Body of pancreas (tissue), 4 donors: Measurements from ENCODE around the gene VAV2.

ENCODE experiments used
- CTCF ChIP-seq, 7 experiments: fragments of 450-650 bp in 4 of 7; fragments of 200-600 bp in 3 of 7; sonication (generic) in 3 of 7; IDR thresholded peaks; one replicate each; pipeline ENCODE4 v1.5.1; 2016 to 2019; ENCODE audit warnings: antibody characterized with exemption in 7 of 7
- POLR2A ChIP-seq, 3 donors: fragments of 450-650 bp; IDR thresholded peaks; one replicate each; pipeline ENCODE4 v1.6.1; 2016; ENCODE audit warnings: antibody characterized with exemption in 3 of 3, mild to moderate bottlenecking in 2 of 3

GRCh38 chr9:133877327-133877726, 114.8 kb downstream of the VAV2 start:
- no peak for TF ChIP-seq CTCF (IDR thresholded peaks at IDR 0.05)
- no peak for TF ChIP-seq POLR2A (IDR thresholded peaks at IDR 0.05)
